Measurements from ENCODE around the gene FBP2. TPM values are rescaled to one million over a fixed set of nuclear protein-coding genes. Genes with fewer than 3 reads are reported as not detected.

Gene FBP2
- total RNA-seq, 2 experiments from 2014 or later: not detected

DNA sequence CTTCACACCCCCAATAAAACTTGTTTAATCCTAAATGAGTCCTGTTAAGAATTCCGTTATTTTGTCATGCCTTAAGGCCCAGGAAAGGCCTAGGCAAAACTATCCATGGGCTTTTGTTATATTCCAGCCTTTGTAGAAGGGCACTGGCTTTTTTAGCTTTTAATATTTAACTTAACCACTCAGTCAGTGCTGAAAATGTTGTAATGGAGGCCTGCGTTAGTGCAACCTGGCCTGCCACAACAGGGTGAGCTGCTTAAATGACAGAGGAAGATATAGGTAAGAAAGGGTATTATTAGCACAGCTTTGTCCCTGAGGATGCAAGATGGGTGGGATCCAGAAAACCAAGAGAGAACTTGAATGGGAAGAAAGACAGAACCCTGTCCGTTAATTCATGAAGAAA is 78.9 kb downstream of the FBP2 start:
- TF ChIP-seq, protein P1, sequence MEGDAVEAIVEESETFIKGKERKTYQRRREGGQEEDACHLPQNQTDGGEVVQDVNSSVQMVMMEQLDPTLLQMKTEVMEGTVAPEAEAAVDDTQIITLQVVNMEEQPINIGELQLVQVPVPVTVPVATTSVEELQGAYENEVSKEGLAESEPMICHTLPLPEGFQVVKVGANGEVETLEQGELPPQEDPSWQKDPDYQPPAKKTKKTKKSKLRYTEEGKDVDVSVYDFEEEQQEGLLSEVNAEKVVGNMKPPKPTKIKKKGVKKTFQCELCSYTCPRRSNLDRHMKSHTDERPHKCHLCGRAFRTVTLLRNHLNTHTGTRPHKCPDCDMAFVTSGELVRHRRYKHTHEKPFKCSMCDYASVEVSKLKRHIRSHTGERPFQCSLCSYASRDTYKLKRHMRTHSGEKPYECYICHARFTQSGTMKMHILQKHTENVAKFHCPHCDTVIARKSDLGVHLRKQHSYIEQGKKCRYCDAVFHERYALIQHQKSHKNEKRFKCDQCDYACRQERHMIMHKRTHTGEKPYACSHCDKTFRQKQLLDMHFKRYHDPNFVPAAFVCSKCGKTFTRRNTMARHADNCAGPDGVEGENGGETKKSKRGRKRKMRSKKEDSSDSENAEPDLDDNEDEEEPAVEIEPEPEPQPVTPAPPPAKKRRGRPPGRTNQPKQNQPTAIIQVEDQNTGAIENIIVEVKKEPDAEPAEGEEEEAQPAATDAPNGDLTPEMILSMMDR (conservative IDR thresholded peaks at IDR 0.05; ENCODE audit: low read length): no peak
- no peak for TF ChIP-seq EZH2phosphoT487 (IDR thresholded peaks at IDR 0.05; ENCODE audit: borderline replicate concordance, low read depth, low read length)
- peaks cover 46% of the 10 kb centered on the region for H3K4me1 ChIP-seq (ENCODE audit: insufficient read depth, low read length, poor library complexity, severe bottlenecking)
- H3K4me2 ChIP-seq (ENCODE audit: low read length): no peak overlapping the region
- no TSS peak for BruUV-seq (replicated peaks)
- H2AFZ ChIP-seq (ENCODE audit: low read length): no peak overlapping the region
- peaks cover 15% of the 10 kb centered on the region for H3K36me3 ChIP-seq (ENCODE audit: insufficient read depth, low read length)
- no peak for DNase-seq (ENCODE audit: low spot score)
- H3K9me2 ChIP-seq (ENCODE audit: insufficient read depth, low read length): no peaks in the 10 kb centered on the region
- ChIA-PET POLR2A (interaction anchor here (0.9 to 1.0 kb wide), 2 partner anchors 9 to 41 kb away, joined by 3 read pairs; no protein-coding TSS in a partner anchor), CTCF (ENCODE audit: unreplicated experiment) (no interaction called here)
- H3K9me3 ChIP-seq (ENCODE audit: low read length): no peaks in the 10 kb centered on the region
- no peaks in the 10 kb centered on the region for H4K20me1 ChIP-seq (ENCODE audit: insufficient read depth, low read length)
- no peak overlapping the region for H3K4me3 ChIP-seq (ENCODE audit: low read depth, low read length, poor library complexity, severe bottlenecking)
- intact Hi-C loops (cut with micrococcal nuclease; ENCODE audit: unreplicated experiment): no loop called here
- H3K79me2 ChIP-seq (ENCODE audit: insufficient read depth, low read depth, low read length): peaks cover 72% of the 10 kb centered on the region; the same call in 1 of the 2 replicates
- H3K27ac ChIP-seq (ENCODE audit: low read depth, low read length, poor library complexity, severe bottlenecking): no peak overlapping the region

DNA sequence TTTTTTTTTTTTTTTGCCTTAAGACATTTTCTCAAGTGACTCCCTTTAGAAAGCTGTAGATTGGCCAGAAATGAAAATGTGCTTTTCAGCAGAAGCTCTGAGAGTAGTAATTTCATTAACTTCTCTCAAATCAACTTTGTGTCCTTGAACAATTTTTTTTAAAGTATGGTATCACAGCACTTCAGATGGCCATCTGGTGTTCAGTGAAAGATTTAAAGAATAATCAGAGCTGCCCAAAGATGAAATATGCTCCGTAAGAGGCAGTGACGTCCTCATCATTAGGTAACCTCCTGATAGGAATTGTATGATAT is 81.7 kb downstream of the FBP2 start:
- ChIA-PET CTCF (ENCODE audit: unreplicated experiment) (no interaction called here), POLR2A (interaction anchor here (0.6 to 1.4 kb wide), 4 partner anchors 13 to 30 kb away, joined by 4 to 7 read pairs (median 4); no protein-coding TSS in a partner anchor)
- Histone ChIP-seq H3K27ac (ENCODE audit: low read depth, low read length, poor library complexity, severe bottlenecking) (peak overlapping the region; percentile 72), H3K9me3 (ENCODE audit: low read length) (no peaks in the 10 kb centered on the region; the same call in 1 of the 2 replicates), H2AFZ (ENCODE audit: low read length) (no peak overlapping the region; the same call in 1 of the 2 replicates), H3K36me3 (ENCODE audit: insufficient read depth, low read length) (peaks cover 31% of the 10 kb centered on the region), H3K4me3 (ENCODE audit: low read depth, low read length, poor library complexity, severe bottlenecking) (no peak overlapping the region), H4K20me1 (ENCODE audit: insufficient read depth, low read length) (no peaks in the 10 kb centered on the region), H3K4me2 (ENCODE audit: low read length) (peak overlapping the region; percentile 59), H3K4me1 (ENCODE audit: insufficient read depth, low read length, poor library complexity, severe bottlenecking) (peaks cover 62% of the 10 kb centered on the region), H3K9me2 (ENCODE audit: insufficient read depth, low read length) (no peaks in the 10 kb centered on the region), H3K79me2 (ENCODE audit: insufficient read depth, low read depth, low read length) (peaks cover 87% of the 10 kb centered on the region)
- intact Hi-C loops (cut with micrococcal nuclease; ENCODE audit: unreplicated experiment): no loop called here
- TF ChIP-seq EZH2phosphoT487 (IDR thresholded peaks at IDR 0.05; ENCODE audit: borderline replicate concordance, low read depth, low read length): no peak
- TF ChIP-seq, protein P1 (conservative IDR thresholded peaks at IDR 0.05; ENCODE audit: low read length): no peak
- no TSS peak for BruUV-seq (replicated peaks)
- no peak for DNase-seq (ENCODE audit: low spot score)

DNA sequence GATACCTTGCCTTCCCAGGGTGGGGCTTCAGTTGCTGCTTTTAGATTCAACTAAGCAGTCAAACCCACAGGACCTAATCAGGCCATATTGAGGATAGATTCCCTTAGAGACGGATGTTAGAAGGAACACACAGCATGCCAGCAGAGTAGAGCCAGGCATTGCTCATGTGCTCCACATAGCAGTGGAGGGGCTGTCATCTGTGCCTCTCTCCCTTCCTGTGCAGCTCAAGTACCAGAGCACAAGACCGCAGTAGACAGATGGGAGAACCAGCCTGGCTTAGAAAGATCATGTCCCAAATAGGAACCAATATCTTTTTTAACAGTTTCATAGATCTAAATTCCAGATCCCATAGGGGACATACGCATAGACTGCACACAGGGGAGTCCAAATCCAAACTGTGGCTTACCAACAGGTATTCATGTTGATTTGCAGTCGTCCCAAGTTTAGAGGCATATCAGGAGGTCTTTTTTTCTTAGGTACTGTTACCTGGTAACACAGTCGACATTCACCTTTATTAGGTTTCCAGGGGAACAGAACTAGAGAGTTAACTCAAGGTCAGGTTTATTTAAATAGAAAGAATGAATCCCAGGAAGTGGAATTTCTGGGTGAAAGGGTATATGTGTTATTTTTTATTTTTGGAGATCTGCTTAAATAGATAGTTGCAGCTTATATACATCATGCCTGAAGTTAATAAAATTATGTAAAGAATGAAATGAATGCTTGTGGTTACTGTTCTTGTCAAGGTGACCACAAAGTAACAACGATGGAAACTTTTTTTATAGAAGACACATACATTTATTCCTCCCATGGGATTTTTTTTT is 82.3 kb downstream of the FBP2 start:
- H3K27ac ChIP-seq (ENCODE audit: low read depth, low read length, poor library complexity, severe bottlenecking): peak overlapping the region; percentile 72
- H3K9me3 ChIP-seq (ENCODE audit: low read length): no peaks in the 10 kb centered on the region; the same call in 1 of the 2 replicates
- H2AFZ ChIP-seq (ENCODE audit: low read length): peak overlapping the region; percentile 17; the same call in 1 of the 2 replicates
- H3K4me3 ChIP-seq (ENCODE audit: low read depth, low read length, poor library complexity, severe bottlenecking): no peak overlapping the region
- peaks cover 31% of the 10 kb centered on the region for H3K36me3 ChIP-seq (ENCODE audit: insufficient read depth, low read length)
- TF ChIP-seq, protein P1 (conservative IDR thresholded peaks at IDR 0.05; ENCODE audit: low read length): no peak
- no peak for TF ChIP-seq EZH2phosphoT487 (IDR thresholded peaks at IDR 0.05; ENCODE audit: borderline replicate concordance, low read depth, low read length)
- H3K9me2 ChIP-seq (ENCODE audit: insufficient read depth, low read length): no peaks in the 10 kb centered on the region
- H3K4me2 ChIP-seq (ENCODE audit: low read length): peak overlapping the region; percentile 59
- peak; percentile 54 for DNase-seq (ENCODE audit: low spot score)
- ChIA-PET POLR2A (interaction anchor here (0.6 to 2.7 kb wide), 5 partner anchors 10 to 29 kb away, joined by 4 to 8 read pairs (median 6); no protein-coding TSS in a partner anchor), CTCF (ENCODE audit: unreplicated experiment) (no interaction called here)
- intact Hi-C loops (cut with micrococcal nuclease; ENCODE audit: unreplicated experiment): no loop called here
- H3K79me2 ChIP-seq (ENCODE audit: insufficient read depth, low read depth, low read length): peaks cover 89% of the 10 kb centered on the region
- H4K20me1 ChIP-seq (ENCODE audit: insufficient read depth, low read length): no peaks in the 10 kb centered on the region
- peaks cover 62% of the 10 kb centered on the region for H3K4me1 ChIP-seq (ENCODE audit: insufficient read depth, low read length, poor library complexity, severe bottlenecking)
- no TSS peak for BruUV-seq (replicated peaks)
